Activated T-cell treated with anti-CD3 and anti-CD28 coated beads, Interleukin-2, amount 50 U/mL, for 24 hours (primary cell): ENCODE results near the gene C10orf105.

Experiments
- DNase-seq: peaks from one replicate; pipeline ENCODE4 v3.0.0-alpha.2; 2020
- H3K27ac Mint-ChIP-seq: 2 replicates; pipeline ENCODE4 v1.8.0; 2020; ENCODE audit warnings: mild to moderate bottlenecking, mixed read lengths
- H3K27me3 Mint-ChIP-seq: 2 replicates; pipeline ENCODE4 v1.8.0; 2020; ENCODE audit warnings: mixed read lengths
- H3K36me3 Mint-ChIP-seq: 2 replicates; pipeline ENCODE4 v1.8.0; 2020; ENCODE audit warnings: low read depth, mixed read lengths
- H3K4me1 Mint-ChIP-seq: 2 replicates; pipeline ENCODE4 v1.8.0; 2020; ENCODE audit warnings: low read depth, mixed read lengths
- H3K4me3 Mint-ChIP-seq: 2 replicates; pipeline ENCODE4 v1.8.0; 2020; ENCODE audit warnings: mild to moderate bottlenecking, moderate library complexity, mixed read lengths
- H3K9me3 Mint-ChIP-seq: 2 replicates; pipeline ENCODE4 v1.8.0; 2020; ENCODE audit warnings: mixed read lengths

C10orf105 gene

DNA sequence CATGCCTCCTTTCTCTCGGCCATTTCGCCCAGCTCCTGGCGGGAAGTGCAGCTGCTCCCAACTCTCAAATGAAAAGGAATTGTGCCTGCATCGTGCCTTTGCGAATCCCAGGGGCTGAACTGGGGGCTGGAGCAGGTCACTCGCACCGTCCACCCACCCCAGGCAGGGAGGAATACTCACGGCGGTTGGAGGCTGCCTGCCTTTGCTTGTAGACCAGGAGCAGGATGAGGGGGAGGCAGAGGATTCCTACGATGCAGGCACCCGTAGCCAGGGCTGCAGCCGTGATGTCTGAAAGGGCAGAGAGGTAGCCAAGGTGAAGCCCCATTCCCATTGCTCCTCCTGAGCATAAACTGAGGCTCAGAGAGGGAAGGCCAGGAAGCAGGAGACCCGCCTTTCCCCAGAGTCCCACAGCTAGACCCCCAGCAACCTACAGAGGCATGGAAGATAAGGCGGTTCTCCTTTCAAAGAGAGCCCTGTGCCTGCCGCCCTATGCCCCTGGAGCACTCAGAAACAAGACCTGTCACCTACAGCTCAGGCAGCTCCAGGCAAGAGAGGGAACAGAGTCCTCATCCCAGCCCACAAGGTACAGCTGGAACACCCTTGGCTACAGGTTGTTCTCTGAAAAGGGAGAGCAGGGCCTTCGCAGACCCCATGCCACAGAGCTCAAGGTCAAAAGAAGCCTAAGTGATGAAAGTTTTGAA is 35.8 kb upstream of the C10orf105 start:
- peaks cover 87% of the 10 kb centered on the region for H3K36me3 Mint-ChIP-seq
- DNase-seq: no peak
- H3K27ac Mint-ChIP-seq: peak overlapping the region; percentile 71
- no peaks in the 10 kb centered on the region for H3K9me3 Mint-ChIP-seq
- H3K4me3 Mint-ChIP-seq: no peak overlapping the region
- H3K27me3 Mint-ChIP-seq: no peaks in the 10 kb centered on the region
- peaks cover 88% of the 10 kb centered on the region for H3K4me1 Mint-ChIP-seq

DNA sequence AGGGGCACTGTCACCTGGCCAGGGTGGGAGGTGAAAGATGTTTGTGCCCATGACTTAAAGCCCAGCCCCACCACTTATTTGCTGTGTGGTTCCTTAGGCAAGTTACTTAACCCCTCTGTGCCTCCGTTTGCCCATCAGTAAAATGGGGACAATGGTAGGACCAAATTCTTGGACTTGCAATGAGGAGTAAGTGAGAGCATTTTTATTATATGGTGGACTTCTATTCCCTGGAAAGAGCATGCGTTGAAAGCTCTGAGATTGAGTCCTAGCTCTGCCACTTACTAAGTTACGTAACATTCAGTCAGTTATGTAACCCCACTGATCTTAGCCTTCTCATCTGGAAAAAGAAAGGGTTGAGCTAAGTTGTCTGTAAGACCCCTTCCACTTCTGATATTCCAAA is 35.0 kb upstream of the C10orf105 start:
- Mint-ChIP-seq H3K36me3 (peaks cover 92% of the 10 kb centered on the region), H3K9me3 (no peaks in the 10 kb centered on the region), H3K4me1 (peaks cover 94% of the 10 kb centered on the region), H3K27ac (peak overlapping the region; percentile 93), H3K4me3 (no peak overlapping the region), H3K27me3 (no peaks in the 10 kb centered on the region)
- DNase-seq: no peak

GRCh38 chr10:71753960-71754505 is 34.5 kb upstream of the C10orf105 start:
- Mint-ChIP-seq H3K27ac (peak overlapping the region; percentile 93), H3K4me1 (peaks cover 96% of the 10 kb centered on the region), H3K27me3 (no peaks in the 10 kb centered on the region), H3K9me3 (no peaks in the 10 kb centered on the region), H3K36me3 (peaks cover 92% of the 10 kb centered on the region), H3K4me3 (no peak overlapping the region)
- DNase-seq: no peak

DNA sequence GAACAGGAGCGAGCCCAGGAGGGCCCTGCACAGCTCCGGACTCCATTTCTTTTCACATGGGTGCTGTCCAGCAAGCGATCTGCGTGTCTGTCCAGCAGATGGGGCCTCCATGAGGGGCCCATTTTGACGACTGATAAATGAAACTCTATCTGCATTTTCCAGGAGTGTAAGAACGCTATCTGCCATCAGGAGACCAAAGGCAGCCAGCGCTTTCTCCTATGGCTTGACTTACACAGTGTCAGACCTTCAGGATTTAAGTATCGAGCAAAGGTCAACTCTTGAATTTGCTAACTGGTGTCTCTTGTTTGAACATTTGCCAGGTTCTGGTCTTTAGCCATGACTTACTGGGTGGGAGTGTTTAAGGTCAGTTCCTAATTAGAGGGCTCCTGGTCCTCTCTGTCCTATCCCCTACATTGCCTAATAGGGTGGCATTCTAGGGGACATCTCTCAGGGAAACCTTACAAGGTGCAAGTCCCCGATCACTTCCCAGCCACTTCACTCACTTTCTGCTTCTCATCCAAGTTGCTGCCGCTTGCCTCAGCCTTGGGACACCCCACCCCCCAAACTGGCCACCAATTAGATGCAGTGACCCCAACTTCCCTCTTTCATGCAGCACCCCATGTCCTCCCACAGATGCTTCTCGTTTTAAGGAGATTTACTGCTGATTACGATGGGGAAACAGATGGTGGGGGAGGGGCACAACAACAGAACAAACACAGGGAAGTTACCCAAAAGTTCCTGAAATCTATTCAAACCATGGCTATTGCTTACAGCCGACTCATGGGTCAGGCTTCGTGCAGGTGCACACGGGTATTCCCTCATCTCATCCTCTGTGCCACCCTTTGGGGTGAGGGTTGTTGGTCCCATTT is 33.7 kb upstream of the C10orf105 start:
- Mint-ChIP-seq H3K4me3 (no peak overlapping the region), H3K36me3 (peaks cover 92% of the 10 kb centered on the region)

DNA sequence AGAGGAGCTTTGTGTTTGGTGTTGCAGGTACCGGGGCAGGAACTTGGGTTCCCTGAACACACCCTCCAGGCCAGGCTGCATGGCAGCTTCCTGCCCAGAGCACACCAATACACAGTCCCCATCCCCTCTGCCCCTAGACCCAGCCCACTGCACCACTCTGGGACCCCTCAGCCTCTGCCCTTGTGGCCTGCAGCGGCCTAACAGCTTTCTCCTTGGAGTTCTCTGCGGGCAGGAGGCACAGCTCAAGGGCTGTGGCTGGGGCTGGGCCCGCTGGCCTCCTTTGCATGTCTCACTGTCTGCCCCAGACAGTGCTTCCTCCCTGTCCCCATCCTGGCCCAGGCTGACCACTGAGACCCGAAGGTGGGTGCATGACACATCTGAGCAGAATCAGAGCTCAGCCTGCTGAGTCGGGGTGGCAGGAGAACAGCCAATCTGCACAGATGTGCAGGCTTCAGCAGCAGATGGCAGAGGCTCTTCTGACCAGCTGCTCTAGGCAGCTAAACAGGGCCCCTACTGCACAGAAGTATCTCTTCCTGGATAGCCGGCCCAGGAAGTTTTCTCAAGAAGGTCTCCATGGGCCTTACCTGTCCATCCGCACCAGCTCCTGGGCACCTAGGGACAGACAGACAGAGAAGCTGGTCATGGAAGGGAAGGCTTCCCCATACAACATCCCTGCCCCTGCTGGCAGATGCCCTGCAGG is 33.0 kb upstream of the C10orf105 start:
- Mint-ChIP-seq H3K9me3 (no peaks in the 10 kb centered on the region), H3K4me1 (peaks cover 96% of the 10 kb centered on the region), H3K27ac (peak overlapping the region; percentile 93), H3K4me3 (no peak overlapping the region), H3K36me3 (peaks cover 87% of the 10 kb centered on the region), H3K27me3 (no peaks in the 10 kb centered on the region)
- no peak for DNase-seq

More for the DNA sequence above, 33.7 kb upstream of the C10orf105 start:
- H3K27me3 Mint-ChIP-seq: no peaks in the 10 kb centered on the region
- no peak for DNase-seq
- peak overlapping the region; percentile 93 for H3K27ac Mint-ChIP-seq
- peaks cover 96% of the 10 kb centered on the region for H3K4me1 Mint-ChIP-seq
- no peaks in the 10 kb centered on the region for H3K9me3 Mint-ChIP-seq

DNA sequence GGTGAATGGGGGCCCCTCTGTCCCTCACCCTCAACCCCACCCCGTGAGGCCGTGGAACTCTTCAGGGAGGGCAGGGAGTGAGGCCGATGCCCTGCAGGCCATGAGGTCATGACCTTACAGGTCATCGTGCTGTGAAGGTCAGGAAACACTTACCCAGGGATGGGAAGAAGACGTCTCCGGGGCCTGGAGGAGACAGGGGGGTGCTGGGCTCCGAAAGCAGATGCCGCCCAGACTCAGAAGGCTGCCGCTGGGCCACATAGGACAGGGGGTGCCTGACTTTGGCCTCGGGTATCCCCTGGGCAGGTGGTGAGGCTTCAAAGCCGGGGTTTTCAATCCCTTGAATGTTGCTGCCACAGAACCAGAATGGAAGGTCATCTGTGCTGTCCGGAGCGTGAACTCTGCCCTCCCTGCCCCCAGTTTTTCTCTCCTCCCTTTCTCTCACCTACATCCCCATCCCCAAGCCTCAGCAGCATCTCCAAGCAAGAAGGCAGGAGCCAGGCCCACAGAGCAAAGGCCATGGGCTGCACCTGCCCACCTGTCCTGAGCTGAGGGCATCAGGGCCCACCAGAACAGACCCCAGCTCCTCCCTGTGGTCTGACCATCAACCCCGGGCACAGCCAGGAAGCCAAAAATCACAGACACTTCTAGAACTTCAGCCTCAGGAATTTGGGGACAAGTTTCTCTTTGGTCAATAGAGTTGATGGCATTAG is 32.1 kb upstream of the C10orf105 start:
- peaks cover 84% of the 10 kb centered on the region for H3K36me3 Mint-ChIP-seq
- no peak for DNase-seq
- peaks cover 96% of the 10 kb centered on the region for H3K4me1 Mint-ChIP-seq
- H3K27ac Mint-ChIP-seq: peak overlapping the region; percentile 93
- H3K4me3 Mint-ChIP-seq: no peak overlapping the region
- no peaks in the 10 kb centered on the region for H3K9me3 Mint-ChIP-seq
- no peaks in the 10 kb centered on the region for H3K27me3 Mint-ChIP-seq

DNA sequence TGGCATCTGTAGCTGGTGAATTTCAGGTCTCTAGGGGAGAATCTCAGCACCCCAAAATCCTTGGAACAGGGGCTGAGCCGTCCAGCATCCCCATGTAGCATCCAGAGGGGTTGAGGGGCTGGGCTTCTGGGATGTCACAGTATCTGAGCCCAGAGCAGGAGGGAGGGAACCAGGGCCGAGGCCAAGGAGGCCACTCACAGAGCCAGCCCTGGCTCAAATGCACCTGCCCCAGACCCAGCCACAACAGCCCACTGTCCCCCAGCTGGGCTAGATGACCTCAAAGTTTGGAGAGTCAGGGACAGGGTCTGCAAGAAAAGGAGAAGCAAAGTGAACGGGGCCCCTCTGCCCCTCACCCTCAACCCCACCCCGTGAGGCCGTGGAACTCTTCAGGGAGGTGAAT is 31.4 kb upstream of the C10orf105 start:
- Mint-ChIP-seq H3K4me3 (no peak overlapping the region), H3K36me3 (peaks cover 77% of the 10 kb centered on the region), H3K27ac (peak overlapping the region; percentile 98), H3K4me1 (peaks cover 96% of the 10 kb centered on the region), H3K27me3 (no peaks in the 10 kb centered on the region), H3K9me3 (no peaks in the 10 kb centered on the region)
- no peak for DNase-seq

- H3K4me1 Mint-ChIP-seq: peaks cover 98% of the 10 kb centered on the region
- H3K36me3 Mint-ChIP-seq: peaks cover 75% of the 10 kb centered on the region
- no peak for DNase-seq
- H3K27ac Mint-ChIP-seq: peak overlapping the region; percentile 98
- H3K9me3 Mint-ChIP-seq: no peaks in the 10 kb centered on the region
- no peak overlapping the region for H3K4me3 Mint-ChIP-seq
- H3K27me3 Mint-ChIP-seq: no peaks in the 10 kb centered on the region
Observed at GRCh38 chr10:71750124-71750841, 30.7 kb upstream of the C10orf105 start.

DNA sequence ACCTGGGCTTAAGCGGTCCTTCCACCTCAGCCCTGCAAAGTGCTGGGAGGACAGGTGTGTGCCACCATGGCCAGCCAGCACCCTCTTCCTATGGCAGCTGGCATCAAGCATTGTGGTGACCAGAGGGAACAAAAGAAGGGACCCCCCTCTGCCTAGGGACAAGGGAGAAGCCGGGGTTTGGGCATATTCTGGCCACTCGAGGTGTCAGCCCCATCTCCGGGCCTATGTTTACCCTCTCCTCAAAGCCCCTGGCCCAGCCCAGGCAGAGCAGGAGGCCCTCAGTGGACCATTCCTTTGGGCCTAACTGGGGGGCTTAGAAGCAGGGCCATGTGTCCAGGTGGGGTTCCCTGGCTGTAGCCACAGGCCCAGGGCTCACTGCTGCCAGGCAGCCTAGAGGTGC is 29.8 kb upstream of the C10orf105 start:
- peak overlapping the region; percentile 64 for H3K4me3 Mint-ChIP-seq
- peak; percentile 46 for DNase-seq
- no peaks in the 10 kb centered on the region for H3K9me3 Mint-ChIP-seq

DNA sequence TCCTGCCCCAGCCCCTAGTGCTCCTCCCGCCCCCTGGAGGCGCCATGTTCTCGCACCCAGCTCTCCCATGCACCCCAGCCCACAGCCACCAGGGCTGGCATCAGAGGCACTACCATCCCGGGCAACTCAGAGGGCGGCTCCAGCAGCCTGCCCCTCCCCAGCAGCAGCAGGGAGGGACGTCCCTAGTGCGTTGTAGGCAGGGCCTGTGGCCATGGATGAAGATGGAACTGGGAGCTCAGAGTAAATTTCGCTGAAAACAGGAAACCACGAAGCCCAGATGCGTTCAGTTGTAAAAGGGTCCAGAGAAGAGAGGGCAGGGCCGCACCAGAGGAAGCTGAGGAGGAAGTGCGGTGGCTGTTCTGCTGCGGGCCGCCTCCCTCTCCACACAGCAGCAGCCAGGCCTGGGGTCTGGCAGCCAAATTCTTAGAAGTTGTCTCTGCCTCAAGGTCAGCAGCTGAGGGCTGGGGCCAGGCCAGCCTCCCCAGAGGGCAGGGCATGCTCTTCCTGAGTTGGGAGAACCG is 29.2 kb upstream of the C10orf105 start:
- peaks cover 65% of the 10 kb centered on the region for H3K36me3 Mint-ChIP-seq
- H3K27me3 Mint-ChIP-seq: no peaks in the 10 kb centered on the region

More for the DNA sequence above, 29.8 kb upstream of the C10orf105 start:
- Mint-ChIP-seq H3K27ac (peak overlapping the region; percentile 98), H3K36me3 (peaks cover 71% of the 10 kb centered on the region), H3K4me1 (peaks cover 98% of the 10 kb centered on the region), H3K27me3 (no peaks in the 10 kb centered on the region)

GRCh38 chr10:71747551-71748523 is 28.3 kb upstream of the C10orf105 start:
- no peak for DNase-seq
- Mint-ChIP-seq H3K9me3 (no peaks in the 10 kb centered on the region), H3K27me3 (no peaks in the 10 kb centered on the region), H3K36me3 (peaks cover 60% of the 10 kb centered on the region), H3K27ac (peak overlapping the region; percentile 98), H3K4me1 (peaks cover 98% of the 10 kb centered on the region), H3K4me3 (peak overlapping the region; percentile 64)

More for the DNA sequence above, 29.2 kb upstream of the C10orf105 start:
- Mint-ChIP-seq H3K4me3 (peak overlapping the region; percentile 64), H3K27ac (peak overlapping the region; percentile 98), H3K4me1 (peaks cover 98% of the 10 kb centered on the region), H3K9me3 (no peaks in the 10 kb centered on the region)
- DNase-seq: peak; percentile 77

DNA sequence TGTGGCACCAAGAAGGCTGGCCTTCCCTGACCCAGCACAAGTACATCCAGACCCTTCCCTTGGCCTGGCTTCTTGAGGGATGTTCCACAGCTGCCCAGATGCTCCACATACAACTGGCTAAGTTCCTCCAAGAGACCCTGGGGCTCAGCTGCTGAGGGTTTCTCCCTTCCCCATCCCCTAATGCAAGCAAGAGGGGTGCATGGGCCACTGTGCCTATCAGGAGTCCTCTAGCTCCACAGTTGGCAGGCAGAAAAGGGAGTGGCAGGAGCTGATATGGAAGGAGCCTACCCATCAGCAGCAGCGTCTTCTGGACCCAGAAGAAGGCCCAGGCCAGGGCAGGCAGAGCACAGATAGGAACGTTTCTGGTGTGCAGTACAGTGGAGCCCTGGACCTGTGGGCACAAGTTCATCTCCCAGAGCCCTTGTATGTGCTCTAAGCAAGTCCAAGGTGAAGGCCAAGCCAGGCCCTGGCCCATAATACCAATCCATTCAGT is 27.5 kb upstream of the C10orf105 start:
- Mint-ChIP-seq H3K36me3 (peaks cover 60% of the 10 kb centered on the region), H3K4me3 (no peak overlapping the region)

More for the DNA sequence above, 27.5 kb upstream of the C10orf105 start:
- H3K9me3 Mint-ChIP-seq: no peaks in the 10 kb centered on the region
- peaks cover 98% of the 10 kb centered on the region for H3K4me1 Mint-ChIP-seq
- no peaks in the 10 kb centered on the region for H3K27me3 Mint-ChIP-seq
- DNase-seq: no peak
- H3K27ac Mint-ChIP-seq: peak overlapping the region; percentile 98
